Measurements from ENCODE around the gene SNX1.
A peak's percentile ranks its signal among the peaks of the same experiment; 100 is the strongest.

SNX1 gene

GRCh38 chr15:64093627-64094417 is 2.0 kb upstream of the SNX1 start, which contains the start of gene CIAO2A (continued):
- TF ChIP-seq ZBTB10 (tag by site-specific recombination; IDR thresholded peaks at IDR 0.05) (no peak), ZBTB20 (tag by site-specific recombination; IDR thresholded peaks at IDR 0.05) (peak; percentile 97), ZNF768 (tag by site-specific recombination; IDR thresholded peaks at IDR 0.05) (0 out of 2 replicates have a peak, but pooled peaks have one; percentile 32), ZNF394 (tag by site-specific recombination; IDR thresholded peaks at IDR 0.05; ENCODE audit: borderline replicate concordance) (peak; percentile 96), ZBTB21 (tag by site-specific recombination; IDR thresholded peaks at IDR 0.05) (peak; percentile 86), ZBTB11 (tag by site-specific recombination; conservative IDR thresholded peaks at IDR 0.05; ENCODE audit: low read depth) (peak; percentile 65), ZBTB17 (tag by site-specific recombination; IDR thresholded peaks at IDR 0.05) (peak; percentile 98), SP2 (tag by site-specific recombination; IDR thresholded peaks at IDR 0.05) (no peak; the same call in 1 of the 2 replicates), IKZF3 (tag by site-specific recombination; IDR thresholded peaks at IDR 0.05) (peak; percentile 75), YY1 (tag by site-specific recombination; IDR thresholded peaks at IDR 0.05) (peak; percentile 30; the same call in 1 of the 2 replicates), ZNF518A (tag by site-specific recombination; conservative IDR thresholded peaks at IDR 0.05; ENCODE audit: low read depth) (peak; percentile 57; the same call in 1 of the 2 replicates), ZBTB26 (tag by site-specific recombination; optimal IDR thresholded peaks at IDR 0.05) (peak; percentile 27), ZEB2 (tag by site-specific recombination; IDR thresholded peaks at IDR 0.05) (peak; percentile 26; the same call in 1 of the 2 replicates), ZSCAN18 (tag by site-specific recombination; IDR thresholded peaks at IDR 0.05) (no peak)

Data from HEK293 (cell line).